ENCODE data around the gene TSPAN4. TPM values are rescaled to one million over a fixed set of nuclear protein-coding genes. Genes with fewer than 3 reads are reported as not detected.

The TSPAN4 gene
- total and polyA plus RNA-seq, 2 of the 13 experiments (the other 11 are each of a cell fraction or from before 2014, with no cell fraction given), result 31.7 to 68.3 TPM

DNA sequence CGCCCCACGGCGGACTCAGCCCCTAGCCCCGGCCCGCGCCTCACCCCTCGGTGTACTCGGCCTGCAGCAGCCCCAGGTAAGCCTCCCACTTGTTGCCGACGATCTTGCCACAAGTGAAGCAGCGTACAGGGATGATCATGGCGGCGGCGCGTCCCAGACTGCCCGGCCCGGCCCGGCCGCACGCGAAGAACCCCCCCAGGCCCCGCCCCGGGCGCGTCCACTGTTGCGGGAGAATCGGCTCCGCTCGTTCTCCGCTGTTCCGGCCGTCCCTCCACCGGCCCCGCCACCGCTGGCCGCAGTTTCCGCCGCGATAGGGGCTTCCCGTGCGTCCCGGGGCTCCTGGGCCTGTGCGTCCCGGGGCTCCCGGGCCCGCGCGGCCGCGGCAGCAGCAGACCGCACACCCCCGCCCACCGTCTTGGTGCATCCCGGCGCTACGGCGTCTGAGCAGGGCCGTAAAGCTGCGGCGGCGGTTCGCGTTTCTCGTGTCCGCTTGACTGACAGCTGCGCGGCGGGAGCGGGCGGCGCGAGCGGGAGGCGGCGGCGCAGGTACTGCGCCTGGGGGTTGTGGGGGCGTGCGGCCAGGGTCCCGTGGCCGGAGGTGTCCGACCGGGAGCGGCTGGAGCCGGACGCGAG, at the start of gene TSPAN4, which contains the start of gene POLR2L (continued):
- TF ChIP-seq HNRNPH1 (optimal IDR thresholded peaks at IDR 0.05; ENCODE audit: low read depth, low read length) (no peak), ZNF550 (CRISPR knock-in tag; IDR thresholded peaks at IDR 0.05; ENCODE audit: borderline replicate concordance) (no peak), RXRB (CRISPR knock-in tag; IDR thresholded peaks at IDR 0.05; ENCODE audit: borderline replicate concordance) (no peak), NFAT5 (CRISPR knock-in tag; IDR thresholded peaks at IDR 0.05) (peak; percentile 44; the same call in 1 of the 2 replicates), ZNF34 (CRISPR knock-in tag; IDR thresholded peaks at IDR 0.05; ENCODE audit: borderline replicate concordance) (no peak; the same call in 1 of the 2 replicates), SOX13 (IDR thresholded peaks at IDR 0.05) (no peak), SOX13 (CRISPR knock-in tag; conservative IDR thresholded peaks at IDR 0.05 in 1 of 2, IDR thresholded peaks at IDR 0.05 in 1 of 2) (peak in 1 of 2 experiments; percentile 77; a peak in 1 of 4 replicates), THAP11 (CRISPR knock-in tag; IDR thresholded peaks at IDR 0.05) (peak; percentile 87), PCBP1 (IDR thresholded peaks at IDR 0.05; ENCODE audit: borderline replicate concordance, low read depth, low read length) (no peak), ELF3 (CRISPR knock-in tag; IDR thresholded peaks at IDR 0.05) (peak; percentile 52; the same call in 1 of the 2 replicates), ZBTB20 (CRISPR knock-in tag; IDR thresholded peaks at IDR 0.05; ENCODE audit: borderline replicate concordance, low read depth) (no peak), ZNF775 (CRISPR knock-in tag; IDR thresholded peaks at IDR 0.05; ENCODE audit: borderline replicate concordance) (no peak), ZNF3 (CRISPR knock-in tag; IDR thresholded peaks at IDR 0.05) (no peak)
- TF ChIP-seq, protein P1, sequence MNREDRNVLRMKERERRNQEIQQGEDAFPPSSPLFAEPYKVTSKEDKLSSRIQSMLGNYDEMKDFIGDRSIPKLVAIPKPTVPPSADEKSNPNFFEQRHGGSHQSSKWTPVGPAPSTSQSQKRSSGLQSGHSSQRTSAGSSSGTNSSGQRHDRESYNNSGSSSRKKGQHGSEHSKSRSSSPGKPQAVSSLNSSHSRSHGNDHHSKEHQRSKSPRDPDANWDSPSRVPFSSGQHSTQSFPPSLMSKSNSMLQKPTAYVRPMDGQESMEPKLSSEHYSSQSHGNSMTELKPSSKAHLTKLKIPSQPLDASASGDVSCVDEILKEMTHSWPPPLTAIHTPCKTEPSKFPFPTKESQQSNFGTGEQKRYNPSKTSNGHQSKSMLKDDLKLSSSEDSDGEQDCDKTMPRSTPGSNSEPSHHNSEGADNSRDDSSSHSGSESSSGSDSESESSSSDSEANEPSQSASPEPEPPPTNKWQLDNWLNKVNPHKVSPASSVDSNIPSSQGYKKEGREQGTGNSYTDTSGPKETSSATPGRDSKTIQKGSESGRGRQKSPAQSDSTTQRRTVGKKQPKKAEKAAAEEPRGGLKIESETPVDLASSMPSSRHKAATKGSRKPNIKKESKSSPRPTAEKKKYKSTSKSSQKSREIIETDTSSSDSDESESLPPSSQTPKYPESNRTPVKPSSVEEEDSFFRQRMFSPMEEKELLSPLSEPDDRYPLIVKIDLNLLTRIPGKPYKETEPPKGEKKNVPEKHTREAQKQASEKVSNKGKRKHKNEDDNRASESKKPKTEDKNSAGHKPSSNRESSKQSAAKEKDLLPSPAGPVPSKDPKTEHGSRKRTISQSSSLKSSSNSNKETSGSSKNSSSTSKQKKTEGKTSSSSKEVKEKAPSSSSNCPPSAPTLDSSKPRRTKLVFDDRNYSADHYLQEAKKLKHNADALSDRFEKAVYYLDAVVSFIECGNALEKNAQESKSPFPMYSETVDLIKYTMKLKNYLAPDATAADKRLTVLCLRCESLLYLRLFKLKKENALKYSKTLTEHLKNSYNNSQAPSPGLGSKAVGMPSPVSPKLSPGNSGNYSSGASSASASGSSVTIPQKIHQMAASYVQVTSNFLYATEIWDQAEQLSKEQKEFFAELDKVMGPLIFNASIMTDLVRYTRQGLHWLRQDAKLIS (CRISPR knock-in tag; IDR thresholded peaks at IDR 0.05), result no peak
